Common myeloid progenitor, CD34-positive (primary cell): ENCODE measurements around the gene MGST2.
A peak's percentile ranks its signal among the peaks of the same experiment; 100 is the strongest.

Experiments used
- CTCF ChIA-PET: fragments of 350-600 bp; sonication (Branson Sonifier 250); formaldehyde crosslinking; loops from one replicate; lab custom pipeline; 2021; ENCODE audit warnings: antibody characterized with exemption; lab: Charles Lee
- POLR2A ChIA-PET: fragments of 350-600 bp; sonication (Branson Sonifier 250); formaldehyde crosslinking; loops from one replicate; lab custom pipeline; 2021; ENCODE audit warnings: antibody characterized with exemption; lab: Charles Lee
- DNase-seq, 3 donors: peaks; one replicate each; pipeline versions ENCODE4 v3.0.0 to v3.0.0-alpha.2; 2013
- H3K27ac ChIP-seq, 2 experiments: 1 replicate in 1 of 2; 2 replicates in 1 of 2; pipeline ENCODE4 v1.7.0; 2013; ENCODE audit warnings: inconsistent platforms in 2 of 2, low read length in 2 of 2, mild to moderate bottlenecking in 2 of 2, low read depth in 1 of 2, moderate library complexity in 1 of 2; ENCODE audit not compliant: severe bottlenecking in 2 of 2, insufficient read depth in 1 of 2, poor library complexity in 1 of 2
- H3K27me3 ChIP-seq, 5 experiments: replicated peaks in 2 of 5; 1 replicate in 3 of 5; 2 replicates in 2 of 5; pipeline versions ENCODE4 v1.6.1 to v1.7.0; 2013; ENCODE audit warnings: low read length in 4 of 5, mild to moderate bottlenecking in 2 of 5, moderate library complexity in 2 of 5, inconsistent platforms in 1 of 5; ENCODE audit not compliant: insufficient read depth in 5 of 5, control insufficient read depth in 4 of 5
- H3K36me3 ChIP-seq, 4 experiments: 1 replicate in 2 of 4; 2 replicates in 2 of 4; pipeline versions ENCODE4 v1.6.1 to v1.7.0; 2013; ENCODE audit warnings: low read length in 3 of 4, control low read depth in 1 of 4, mild to moderate bottlenecking in 1 of 4; ENCODE audit not compliant: control insufficient read depth in 4 of 4, insufficient read depth in 4 of 4
- H3K4me1 ChIP-seq, 4 experiments: 1 replicate in 3 of 4; 2 replicates in 1 of 4; pipeline versions ENCODE4 v1.6.1 to v1.7.1; 2013; ENCODE audit warnings: low read length in 3 of 4, mild to moderate bottlenecking in 3 of 4, control low read depth in 1 of 4, inconsistent platforms in 1 of 4, moderate library complexity in 1 of 4; ENCODE audit not compliant: control insufficient read depth in 4 of 4, insufficient read depth in 4 of 4; ENCODE audit errors: control extremely low read depth in 1 of 4
- H3K4me3 ChIP-seq, 7 experiments: 1 replicate in 4 of 7; 2 replicates in 3 of 7; pipeline versions ENCODE4 v1.5.1 to v1.7.0; 2013; ENCODE audit warnings: mild to moderate bottlenecking in 7 of 7, low read length in 6 of 7, moderate library complexity in 6 of 7, inconsistent platforms in 2 of 7, low read depth in 2 of 7, control low read depth in 1 of 7; ENCODE audit not compliant: insufficient read depth in 4 of 7, control insufficient read depth in 1 of 7; ENCODE audit errors: extremely low read depth in 1 of 7
- H3K9me3 ChIP-seq, 5 experiments: 1 replicate in 4 of 5; 2 replicates in 1 of 5; pipeline versions ENCODE4 v1.6.1 to v1.7.1; 2013; ENCODE audit warnings: low read length in 4 of 5, mild to moderate bottlenecking in 2 of 5, inconsistent platforms in 1 of 5, low read depth in 1 of 5, moderate library complexity in 1 of 5; ENCODE audit not compliant: control insufficient read depth in 4 of 5, insufficient read depth in 2 of 5; ENCODE audit errors: control extremely low read depth in 1 of 5
- WGBS: methylation state at CpG from one replicate; pipeline ENCODE4 v1.1.5; 2013; ENCODE audit not compliant: insufficient coverage; 5-methylcytosine and 5-hydroxymethylcytosine counted together

The MGST2 gene

GRCh38 chr4:139725236-139725635 lies 59.6 kb downstream of the MGST2 start:
- no peak overlapping the region for H3K27ac ChIP-seq

GRCh38 chr4:139726615-139727014 lies 61.0 kb downstream of the MGST2 start:
- H3K4me1 ChIP-seq: no peaks in the 10 kb centered on the region
- H3K36me3 ChIP-seq: peaks cover 0 to 56% (median 35%) of the 10 kb centered on the region in 4 experiments
- ChIA-PET POLR2A (no interaction called here), CTCF (no interaction called here)
- H3K27ac ChIP-seq: no peak overlapping the region
- no peaks in the 10 kb centered on the region for H3K9me3 ChIP-seq
- no peak overlapping the region for H3K4me3 ChIP-seq
- no peak for DNase-seq
- no peaks in the 10 kb centered on the region for H3K27me3 ChIP-seq
- 100% methylated on average over 2 of the region's 3 CpGs for WGBS

More at GRCh38 chr4:139725236-139725635, 59.6 kb downstream of the MGST2 start:
- Histone ChIP-seq H3K4me3 (no peak overlapping the region), H3K4me1 (no peaks in the 10 kb centered on the region), H3K27me3 (no peaks in the 10 kb centered on the region), H3K9me3 (no peaks in the 10 kb centered on the region), H3K36me3 (peaks cover 0 to 58% (median 35%) of the 10 kb centered on the region in 4 experiments)
- WGBS: 100% methylated on average over 1 of the region's 2 CpGs
- ChIA-PET POLR2A (no interaction called here), CTCF (interaction anchor here (1.4 to 2.1 kb wide), 2 partner anchors 8 to 15 kb away, joined by 3 to 14 read pairs; no protein-coding TSS in a partner anchor)
- no peak for DNase-seq

- no peak overlapping the region for H3K27ac ChIP-seq
- CTCF ChIA-PET: interaction anchor here (1.1 kb wide), 2 partner anchors 18 to 20 kb away, joined by 3 to 4 read pairs; no protein-coding TSS in a partner anchor
- no peaks in the 10 kb centered on the region for H3K27me3 ChIP-seq
- H3K4me1 ChIP-seq: no peaks in the 10 kb centered on the region
- H3K4me3 ChIP-seq: no peak overlapping the region
- POLR2A ChIA-PET: no interaction called here
- peaks cover 0 to 56% (median 35%) of the 10 kb centered on the region in 4 experiments for H3K36me3 ChIP-seq
- H3K9me3 ChIP-seq: no peaks in the 10 kb centered on the region
- WGBS: 100% methylated on average over 2 of the region's 4 CpGs
- no peak for DNase-seq
Observed at GRCh38 chr4:139728146-139728545, 62.5 kb downstream of the MGST2 start.

- H3K4me1 ChIP-seq: peaks cover 0 to under 1% (median under 1%) of the 10 kb centered on the region in 4 experiments
- no peak overlapping the region for H3K27ac ChIP-seq
- DNase-seq: no peak
- no peak overlapping the region for H3K4me3 ChIP-seq
- no peaks in the 10 kb centered on the region for H3K9me3 ChIP-seq
- no peaks in the 10 kb centered on the region for H3K27me3 ChIP-seq
- POLR2A ChIA-PET: no interaction called here
- H3K36me3 ChIP-seq: peaks cover 0 to 54% (median 33%) of the 10 kb centered on the region in 4 experiments
- CTCF ChIA-PET: interaction anchor here (0.6 to 1.1 kb wide), 3 partner anchors 19 to 47 kb away, joined by 3 to 4 read pairs (median 3); no protein-coding TSS in a partner anchor
- 92% methylated on average over 2 of the region's 3 CpGs for WGBS
Observed at GRCh38 chr4:139728840-139729239, 63.2 kb downstream of the MGST2 start.

GRCh38 chr4:139732991-139733570 lies 67.5 kb downstream of the MGST2 start:
- Histone ChIP-seq H3K4me1 (peaks cover 6 to 25% (median 12%) of the 10 kb centered on the region in 4 experiments), H3K4me3 (no peak overlapping the region), H3K9me3 (no peaks in the 10 kb centered on the region), H3K27ac (no peak overlapping the region), H3K27me3 (no peaks in the 10 kb centered on the region), H3K36me3 (peaks cover 0 to 20% (median 15%) of the 10 kb centered on the region in 4 experiments)
- WGBS: no CpG with 5 or more reads among the region's 4 CpGs
- DNase-seq: no peak
- ChIA-PET POLR2A (no interaction called here), CTCF (interaction anchor here (0.6 to 3.2 kb wide), 13 partner anchors 9 to 628 kb away, joined by 3 to 22 read pairs (median 4); no protein-coding TSS in a partner anchor)

- Histone ChIP-seq H3K36me3 (peaks cover 0 to 12% (median 8%) of the 10 kb centered on the region in 4 experiments), H3K4me1 (peaks cover 6 to 25% (median 12%) of the 10 kb centered on the region in 4 experiments), H3K27me3 (no peaks in the 10 kb centered on the region), H3K9me3 (no peaks in the 10 kb centered on the region), H3K4me3 (peak overlapping the region in 6 of 7 experiments; percentile 31 to 82 (median 52)), H3K27ac (no peak overlapping the region)
- 28% methylated on average over 10 of the region's 14 CpGs for WGBS
- POLR2A ChIA-PET: interaction anchor here (1.0 kb wide), 1 partner anchor 417 kb away, joined by 5 read pairs; no protein-coding TSS in a partner anchor
- DNase-seq: no peak
- CTCF ChIA-PET: interaction anchor here (0.5 to 3.2 kb wide), 28 partner anchors 10 to 626 kb away, joined by 3 to 22 read pairs (median 3); no protein-coding TSS in a partner anchor
Observed at GRCh38 chr4:139734201-139734874, 68.7 kb downstream of the MGST2 start.
